ENCODE measurements around the gene NEK6.
A peak's percentile ranks its signal among the peaks of the same experiment; 100 is the strongest.

The NEK6 gene

DNA sequence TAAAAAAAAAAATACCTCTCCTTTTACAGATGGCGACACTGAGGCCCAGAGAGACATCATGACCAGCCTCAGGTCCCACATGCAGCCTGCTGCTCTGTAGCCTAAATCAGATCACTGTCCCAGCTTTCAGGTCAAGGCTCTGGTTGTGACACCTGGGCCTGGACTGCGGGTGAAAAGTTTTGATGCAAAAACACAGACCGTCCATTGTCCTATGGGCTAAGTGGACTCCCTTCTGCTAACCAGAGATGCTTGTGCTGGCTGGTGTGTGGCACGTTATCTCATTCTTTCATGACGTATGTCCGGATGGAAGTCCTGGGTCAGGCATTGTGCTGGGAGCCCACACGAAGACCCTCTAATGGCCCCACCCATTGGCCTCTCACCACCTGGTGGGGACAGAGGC is 7.8 kb downstream of the NEK6 start:
- TF ChIP-seq, protein P1, sequence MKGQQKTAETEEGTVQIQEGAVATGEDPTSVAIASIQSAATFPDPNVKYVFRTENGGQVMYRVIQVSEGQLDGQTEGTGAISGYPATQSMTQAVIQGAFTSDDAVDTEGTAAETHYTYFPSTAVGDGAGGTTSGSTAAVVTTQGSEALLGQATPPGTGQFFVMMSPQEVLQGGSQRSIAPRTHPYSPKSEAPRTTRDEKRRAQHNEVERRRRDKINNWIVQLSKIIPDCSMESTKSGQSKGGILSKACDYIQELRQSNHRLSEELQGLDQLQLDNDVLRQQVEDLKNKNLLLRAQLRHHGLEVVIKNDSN (IDR thresholded peaks at IDR 0.05), result no peak
- TF ChIP-seq ZBTB7A (IDR thresholded peaks at IDR 0.05; ENCODE audit: low read depth) (no peak), FOXM1 (IDR thresholded peaks at IDR 0.05; ENCODE audit: borderline replicate concordance, low read depth) (no peak), YY1 (IDR thresholded peaks at IDR 0.05; ENCODE audit: low read depth) (no peak)
- TF ChIP-seq, protein P2, sequence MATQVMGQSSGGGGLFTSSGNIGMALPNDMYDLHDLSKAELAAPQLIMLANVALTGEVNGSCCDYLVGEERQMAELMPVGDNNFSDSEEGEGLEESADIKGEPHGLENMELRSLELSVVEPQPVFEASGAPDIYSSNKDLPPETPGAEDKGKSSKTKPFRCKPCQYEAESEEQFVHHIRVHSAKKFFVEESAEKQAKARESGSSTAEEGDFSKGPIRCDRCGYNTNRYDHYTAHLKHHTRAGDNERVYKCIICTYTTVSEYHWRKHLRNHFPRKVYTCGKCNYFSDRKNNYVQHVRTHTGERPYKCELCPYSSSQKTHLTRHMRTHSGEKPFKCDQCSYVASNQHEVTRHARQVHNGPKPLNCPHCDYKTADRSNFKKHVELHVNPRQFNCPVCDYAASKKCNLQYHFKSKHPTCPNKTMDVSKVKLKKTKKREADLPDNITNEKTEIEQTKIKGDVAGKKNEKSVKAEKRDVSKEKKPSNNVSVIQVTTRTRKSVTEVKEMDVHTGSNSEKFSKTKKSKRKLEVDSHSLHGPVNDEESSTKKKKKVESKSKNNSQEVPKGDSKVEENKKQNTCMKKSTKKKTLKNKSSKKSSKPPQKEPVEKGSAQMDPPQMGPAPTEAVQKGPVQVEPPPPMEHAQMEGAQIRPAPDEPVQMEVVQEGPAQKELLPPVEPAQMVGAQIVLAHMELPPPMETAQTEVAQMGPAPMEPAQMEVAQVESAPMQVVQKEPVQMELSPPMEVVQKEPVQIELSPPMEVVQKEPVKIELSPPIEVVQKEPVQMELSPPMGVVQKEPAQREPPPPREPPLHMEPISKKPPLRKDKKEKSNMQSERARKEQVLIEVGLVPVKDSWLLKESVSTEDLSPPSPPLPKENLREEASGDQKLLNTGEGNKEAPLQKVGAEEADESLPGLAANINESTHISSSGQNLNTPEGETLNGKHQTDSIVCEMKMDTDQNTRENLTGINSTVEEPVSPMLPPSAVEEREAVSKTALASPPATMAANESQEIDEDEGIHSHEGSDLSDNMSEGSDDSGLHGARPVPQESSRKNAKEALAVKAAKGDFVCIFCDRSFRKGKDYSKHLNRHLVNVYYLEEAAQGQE (IDR thresholded peaks at IDR 0.05; ENCODE audit: low read depth), result no peak

DNA sequence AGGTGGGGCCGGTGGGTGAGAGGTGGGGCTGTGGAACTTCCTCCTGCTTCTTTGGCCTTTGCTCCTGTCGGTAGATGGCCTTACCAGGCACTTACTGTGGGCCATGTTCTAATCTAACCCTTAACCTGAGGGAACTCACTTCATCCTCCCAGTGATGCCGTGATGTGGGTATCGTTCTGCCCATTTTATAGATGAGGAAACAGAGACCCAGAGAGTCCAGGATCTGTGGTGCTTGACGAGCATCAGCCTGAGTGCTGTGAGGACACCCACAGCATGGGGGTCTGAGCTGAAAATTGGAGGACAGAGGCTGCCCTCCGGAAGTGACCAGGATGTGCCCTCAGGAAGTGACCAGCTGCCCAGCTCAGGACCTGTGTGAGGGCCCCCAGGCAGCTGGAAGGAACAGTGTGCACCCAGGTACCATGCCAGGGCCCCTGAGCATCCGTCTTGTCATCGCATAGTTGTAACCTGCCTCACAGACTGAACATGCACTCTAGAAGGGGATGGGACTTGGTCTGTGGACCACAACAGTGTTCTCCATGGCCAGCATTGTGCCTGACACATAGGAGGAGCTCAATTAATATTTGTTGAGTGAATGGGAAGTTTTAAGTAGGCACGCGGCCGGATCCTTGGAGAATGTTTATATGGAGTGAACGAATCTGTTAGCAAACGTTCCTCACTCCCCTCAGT is 8.5 kb downstream of the NEK6 start:
- TF ChIP-seq, protein P3, sequence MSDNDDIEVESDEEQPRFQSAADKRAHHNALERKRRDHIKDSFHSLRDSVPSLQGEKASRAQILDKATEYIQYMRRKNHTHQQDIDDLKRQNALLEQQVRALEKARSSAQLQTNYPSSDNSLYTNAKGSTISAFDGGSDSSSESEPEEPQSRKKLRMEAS (IDR thresholded peaks at IDR 0.05), result no peak
- TF ChIP-seq YY1 (IDR thresholded peaks at IDR 0.05; ENCODE audit: low read depth) (no peak), TCF12 (IDR thresholded peaks at IDR 0.05; ENCODE audit: low read depth) (no peak), RAD21 (IDR thresholded peaks at IDR 0.05; ENCODE audit: low read depth) (no peak), CREB1 (IDR thresholded peaks at IDR 0.05; ENCODE audit: low read depth) (no peak), CEBPB (IDR thresholded peaks at IDR 0.05) (no peak), TEAD4 (IDR thresholded peaks at IDR 0.05) (no peak)
- TF ChIP-seq, protein P2 (IDR thresholded peaks at IDR 0.05; ENCODE audit: low read depth), result no peak

DNA sequence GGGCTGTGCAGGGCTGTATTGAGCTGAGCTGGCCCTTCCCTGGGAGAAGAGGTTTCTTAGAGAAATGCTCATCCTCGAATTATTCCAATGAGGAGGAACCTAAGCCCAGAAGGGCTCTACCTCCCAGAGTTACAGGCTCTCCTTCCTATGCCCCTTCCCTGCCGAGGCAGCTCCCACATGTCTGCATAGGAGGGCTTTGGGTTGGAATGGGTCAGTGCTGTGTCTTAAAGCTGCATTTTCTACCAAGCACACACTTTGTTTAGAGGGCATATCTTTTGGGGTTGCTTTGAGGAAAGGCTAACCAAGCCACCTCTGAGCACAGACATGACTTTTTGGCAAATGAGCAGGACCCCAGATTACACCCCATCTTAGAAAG is 9.1 kb downstream of the NEK6 start:
- TF ChIP-seq RAD21 (IDR thresholded peaks at IDR 0.05; ENCODE audit: low read depth) (no peak), CEBPB (IDR thresholded peaks at IDR 0.05) (no peak), EGR1 (IDR thresholded peaks at IDR 0.05) (no peak), ZBTB7A (IDR thresholded peaks at IDR 0.05; ENCODE audit: low read depth) (no peak), EP300 (IDR thresholded peaks at IDR 0.05; ENCODE audit: borderline replicate concordance) (no peak), NFIC (IDR thresholded peaks at IDR 0.05) (no peak), CREB1 (IDR thresholded peaks at IDR 0.05; ENCODE audit: low read depth) (no peak), TEAD4 (IDR thresholded peaks at IDR 0.05) (no peak), FOXM1 (IDR thresholded peaks at IDR 0.05; ENCODE audit: borderline replicate concordance, low read depth) (no peak), TAF1 (IDR thresholded peaks at IDR 0.05; ENCODE audit: low read depth) (no peak), TCF12 (IDR thresholded peaks at IDR 0.05; ENCODE audit: low read depth) (no peak), YY1 (IDR thresholded peaks at IDR 0.05; ENCODE audit: low read depth) (no peak)
- TF ChIP-seq, protein P1 (IDR thresholded peaks at IDR 0.05), result no peak
- TF ChIP-seq, protein P2 (IDR thresholded peaks at IDR 0.05; ENCODE audit: low read depth), result no peak
- TF ChIP-seq, protein P3 (IDR thresholded peaks at IDR 0.05), result no peak

DNA sequence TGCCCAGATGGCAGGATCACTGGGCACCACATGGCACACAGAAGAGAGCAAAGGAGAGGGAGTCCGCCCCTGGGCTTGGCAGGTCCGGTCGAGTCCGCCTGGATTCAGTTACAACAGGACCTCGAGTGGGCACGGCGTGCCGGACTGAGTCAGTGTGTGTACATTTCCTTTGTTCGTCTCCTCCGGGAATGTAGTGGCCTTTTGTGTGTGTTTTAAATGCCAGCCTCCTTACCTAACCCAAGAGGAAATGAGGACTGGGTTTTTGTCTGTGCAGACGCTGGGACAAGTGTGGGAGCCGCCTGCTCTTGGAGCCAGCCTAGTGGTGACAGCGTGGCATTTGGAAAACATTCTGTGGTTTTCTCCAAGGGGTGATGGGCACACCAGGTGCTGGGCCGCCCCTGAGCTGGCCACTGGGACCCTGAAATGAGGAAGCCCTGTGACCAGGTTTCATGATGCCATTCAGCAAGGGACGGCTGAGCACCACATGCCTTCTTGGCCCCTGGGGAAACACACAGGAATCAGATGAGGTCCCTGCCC is 9.6 kb downstream of the NEK6 start:
- no peak for TF ChIP-seq CEBPB (IDR thresholded peaks at IDR 0.05)
- TF ChIP-seq CREB1 (IDR thresholded peaks at IDR 0.05; ENCODE audit: low read depth), result no peak
- TF ChIP-seq, protein P3 (IDR thresholded peaks at IDR 0.05), result peak; percentile 79
- peak; percentile 44 for TF ChIP-seq TCF12 (IDR thresholded peaks at IDR 0.05; ENCODE audit: low read depth)
- peak; percentile 51; the same call in 1 of the 2 replicates for TF ChIP-seq EP300 (IDR thresholded peaks at IDR 0.05; ENCODE audit: borderline replicate concordance)
- TF ChIP-seq TEAD4 (IDR thresholded peaks at IDR 0.05), result 0 out of 2 replicates have a peak, but pooled peaks have one; percentile 21

Measured in Ishikawa (cell line).